Mucosa of descending colon (tissue), 3 donors: ENCODE data around the gene RAB26. TPM values are rescaled to one million over a fixed set of nuclear protein-coding genes. Genes with fewer than 3 reads are reported as not detected.
"Not testable (repeated sequence)": the region's sequence is repeated elsewhere in the genome, so short reads cannot be mapped to it uniquely, and the experiment has no call there.

Source experiments
- ATAC-seq: fragments of 200-7000 bp; cut with Tn5 transposase; one replicate; pipeline ENCODE4 v1.9.1; 2020; ENCODE audit warnings: mild to moderate bottlenecking, moderate library complexity
- DNase-seq, 3 donors: peaks; one replicate each; pipeline ENCODE4 v3.0.0-alpha.2; 2020
- H3K36me3 ChIP-seq: fragments of 200-600 bp; one replicate; pipeline ENCODE4 v1.8.0; 2021; ENCODE audit warnings: low read depth, mild to moderate bottlenecking
- H3K4me1 ChIP-seq: fragments of 200-600 bp; one replicate; pipeline ENCODE4 v1.8.0; 2021; ENCODE audit warnings: low read depth, mild to moderate bottlenecking
- H3K4me3 ChIP-seq: fragments of 200-600 bp; one replicate; pipeline ENCODE4 v1.8.0; 2021; ENCODE audit warnings: mild to moderate bottlenecking
- H3K9me3 ChIP-seq: fragments of 200-600 bp; one replicate; pipeline ENCODE4 v1.8.0; 2021; ENCODE audit warnings: mild to moderate bottlenecking
- intact Hi-C, 2 donors: fragments of 100-400 bp; cut with DNase I in 1 of 2; cut with micrococcal nuclease in 1 of 2; formaldehyde crosslinking; loops; one replicate each; pipeline versions ENCODE4 v1.11.0 to v1.11.1; 2022; cut with DNase I, micrococcal nuclease
- total RNA-seq, 3 donors: library from RNA; stranded (reverse); fragmentation: NEBNext Ultra II Directional in 2 of 3; extraction: Animal tissue kit (Norgen Biotek cat#: 25700) in 2 of 3; gene quantifications; one replicate each; pipeline versions ENCODE4 v1.2.1 to v1.2.4, GENCODE V29; 2021 to 2023
- TF ChIP-seq, protein P1 (sequence below): fragments of 200-600 bp; IDR thresholded peaks from one replicate; pipeline ENCODE4 v1.8.0; 2022; ENCODE audit warnings: antibody characterized with exemption, mild to moderate bottlenecking
- donor health status: DM: no; HTN: no; CAD: no; lungs with moderate emphysema.
- donor health status: DM: no; HTN: no; CAD: no.
- donor health status: DM: no; HTN: yes; CAD: no.

The RAB26 gene
- total RNA-seq, 3 donors from 2014 or later: 3.8 to 28.3 (median 15.7) TPM

GRCh38 chr16:2121853-2122252, 26.6 kb upstream of the RAB26 start:
- H3K36me3 ChIP-seq: no peaks in the 10 kb centered on the region
- no peak overlapping the region for H3K4me3 ChIP-seq
- peaks cover 16% of the 10 kb centered on the region for H3K4me1 ChIP-seq
- TF ChIP-seq, protein P1, sequence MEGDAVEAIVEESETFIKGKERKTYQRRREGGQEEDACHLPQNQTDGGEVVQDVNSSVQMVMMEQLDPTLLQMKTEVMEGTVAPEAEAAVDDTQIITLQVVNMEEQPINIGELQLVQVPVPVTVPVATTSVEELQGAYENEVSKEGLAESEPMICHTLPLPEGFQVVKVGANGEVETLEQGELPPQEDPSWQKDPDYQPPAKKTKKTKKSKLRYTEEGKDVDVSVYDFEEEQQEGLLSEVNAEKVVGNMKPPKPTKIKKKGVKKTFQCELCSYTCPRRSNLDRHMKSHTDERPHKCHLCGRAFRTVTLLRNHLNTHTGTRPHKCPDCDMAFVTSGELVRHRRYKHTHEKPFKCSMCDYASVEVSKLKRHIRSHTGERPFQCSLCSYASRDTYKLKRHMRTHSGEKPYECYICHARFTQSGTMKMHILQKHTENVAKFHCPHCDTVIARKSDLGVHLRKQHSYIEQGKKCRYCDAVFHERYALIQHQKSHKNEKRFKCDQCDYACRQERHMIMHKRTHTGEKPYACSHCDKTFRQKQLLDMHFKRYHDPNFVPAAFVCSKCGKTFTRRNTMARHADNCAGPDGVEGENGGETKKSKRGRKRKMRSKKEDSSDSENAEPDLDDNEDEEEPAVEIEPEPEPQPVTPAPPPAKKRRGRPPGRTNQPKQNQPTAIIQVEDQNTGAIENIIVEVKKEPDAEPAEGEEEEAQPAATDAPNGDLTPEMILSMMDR: no peak
- no peak for ATAC-seq
- H3K9me3 ChIP-seq: no peaks in the 10 kb centered on the region
- intact Hi-C loops: no loop called here
- no peak for DNase-seq

GRCh38 chr16:2122429-2122828, 26.0 kb upstream of the RAB26 start:
- Histone ChIP-seq H3K36me3 (no peaks in the 10 kb centered on the region), H3K4me3 (no peak overlapping the region), H3K9me3 (no peaks in the 10 kb centered on the region), H3K4me1 (peaks cover 17% of the 10 kb centered on the region)
- ATAC-seq (no peak), DNase-seq (no peak)
- TF ChIP-seq, protein P1: no peak
- intact Hi-C loops: no loop called here

- not testable (repeated sequence) for ATAC-seq, H3K4me3 ChIP-seq, DNase-seq
Observed at GRCh38 chr16:2122934-2123683, 25.3 kb upstream of the RAB26 start.

GRCh38 chr16:2123706-2124376, 24.6 kb upstream of the RAB26 start:
- H3K4me1 ChIP-seq: peaks cover 23% of the 10 kb centered on the region
- intact Hi-C loops, DNase-seq, H3K4me3 ChIP-seq, H3K36me3 ChIP-seq, H3K9me3 ChIP-seq: not testable (repeated sequence)
- ATAC-seq: peak; percentile 6

More at GRCh38 chr16:2122934-2123683, 25.3 kb upstream of the RAB26 start:
- intact Hi-C loops, H3K36me3 ChIP-seq, H3K9me3 ChIP-seq: not testable (repeated sequence)
- H3K4me1 ChIP-seq: peaks cover 17% of the 10 kb centered on the region

GRCh38 chr16:2124377-2124693, 24.1 kb upstream of the RAB26 start:
- H3K4me3 ChIP-seq, DNase-seq, ATAC-seq, H3K36me3 ChIP-seq, H3K9me3 ChIP-seq, intact Hi-C loops: not testable (repeated sequence)
- H3K4me1 ChIP-seq: peaks cover 24% of the 10 kb centered on the region

- H3K9me3 ChIP-seq, H3K4me3 ChIP-seq, ATAC-seq, H3K36me3 ChIP-seq, intact Hi-C loops: not testable (repeated sequence)
- H3K4me1 ChIP-seq: peaks cover 24% of the 10 kb centered on the region
- DNase-seq: peak in 2 of 3 donors; percentile 54 to 60
Observed at GRCh38 chr16:2124694-2125444, 23.6 kb upstream of the RAB26 start.

- intact Hi-C loops, DNase-seq, H3K36me3 ChIP-seq, H3K4me3 ChIP-seq, H3K9me3 ChIP-seq, ATAC-seq: not testable (repeated sequence)
- peaks cover 24% of the 10 kb centered on the region for H3K4me1 ChIP-seq
Observed at GRCh38 chr16:2125609-2126008, 22.8 kb upstream of the RAB26 start.

DNA sequence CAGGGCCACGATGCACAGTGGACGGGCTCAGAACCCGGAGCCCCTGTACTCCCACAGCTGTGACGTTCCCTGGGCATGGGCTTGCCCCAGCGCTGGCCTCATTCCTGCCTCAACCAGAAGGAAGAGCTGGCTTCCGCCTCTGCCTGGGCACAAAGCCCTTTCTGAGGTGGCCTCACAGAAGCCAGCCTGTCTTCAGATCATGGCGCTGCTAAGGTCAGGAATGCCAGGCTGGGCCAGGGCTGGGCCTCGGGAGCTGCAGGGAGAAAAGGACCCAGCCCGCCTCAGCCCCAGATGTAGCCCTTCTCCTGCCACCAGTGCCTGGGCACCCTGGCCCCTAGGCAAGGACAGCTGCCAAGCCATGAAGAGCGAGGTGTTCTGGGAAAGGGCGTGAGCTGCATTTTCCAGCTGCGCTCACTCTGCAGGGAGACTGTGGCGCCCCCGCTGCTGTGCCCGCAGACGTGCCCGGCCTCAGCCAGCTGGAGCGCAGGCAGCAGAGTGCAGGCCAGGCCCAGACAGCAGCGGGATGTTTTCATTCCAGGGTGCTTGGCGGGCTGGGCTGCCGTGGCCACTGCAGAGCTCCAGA, 22.2 kb upstream of the RAB26 start:
- H3K36me3 ChIP-seq, H3K9me3 ChIP-seq, intact Hi-C loops, ATAC-seq, H3K4me3 ChIP-seq: not testable (repeated sequence)
- DNase-seq: peak in 1 of 3 donors; percentile 48
- peaks cover 24% of the 10 kb centered on the region for H3K4me1 ChIP-seq

DNA sequence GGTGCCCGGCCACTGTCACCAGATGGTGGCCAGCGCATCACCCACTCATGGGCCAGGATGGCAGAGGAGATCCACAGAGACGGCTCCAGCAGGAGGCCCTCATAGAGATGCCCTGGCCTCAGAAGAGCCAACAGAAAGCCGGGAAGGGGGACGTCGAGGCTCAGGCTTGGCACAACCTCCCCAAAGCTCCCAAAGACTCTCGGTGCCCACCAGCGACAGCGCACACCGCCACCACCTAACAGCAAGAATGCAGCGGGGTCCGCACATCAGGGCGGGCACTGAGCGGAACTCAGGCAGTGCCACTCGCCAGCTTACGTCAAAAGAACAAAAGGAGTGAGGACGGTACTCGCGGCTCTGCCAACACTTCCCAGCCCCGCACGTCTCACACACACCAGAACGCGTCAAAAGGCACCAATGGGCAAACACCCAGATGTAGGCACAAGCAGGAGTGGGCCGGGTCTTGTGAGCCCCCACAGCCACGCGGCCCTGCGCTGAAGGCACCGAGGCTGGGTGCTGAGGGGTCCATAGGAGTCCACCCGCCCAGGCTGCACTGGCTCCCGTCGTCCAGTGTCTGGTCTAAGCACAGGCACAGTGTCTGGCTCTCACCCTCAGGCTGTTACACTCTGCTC, 21.4 kb upstream of the RAB26 start:
- H3K36me3 ChIP-seq, H3K9me3 ChIP-seq, intact Hi-C loops, H3K4me3 ChIP-seq: not testable (repeated sequence)
- peaks cover 24% of the 10 kb centered on the region for H3K4me1 ChIP-seq
- peak; percentile 3 for ATAC-seq
- peak; percentile 51 to 71 (median 66) for DNase-seq

DNA sequence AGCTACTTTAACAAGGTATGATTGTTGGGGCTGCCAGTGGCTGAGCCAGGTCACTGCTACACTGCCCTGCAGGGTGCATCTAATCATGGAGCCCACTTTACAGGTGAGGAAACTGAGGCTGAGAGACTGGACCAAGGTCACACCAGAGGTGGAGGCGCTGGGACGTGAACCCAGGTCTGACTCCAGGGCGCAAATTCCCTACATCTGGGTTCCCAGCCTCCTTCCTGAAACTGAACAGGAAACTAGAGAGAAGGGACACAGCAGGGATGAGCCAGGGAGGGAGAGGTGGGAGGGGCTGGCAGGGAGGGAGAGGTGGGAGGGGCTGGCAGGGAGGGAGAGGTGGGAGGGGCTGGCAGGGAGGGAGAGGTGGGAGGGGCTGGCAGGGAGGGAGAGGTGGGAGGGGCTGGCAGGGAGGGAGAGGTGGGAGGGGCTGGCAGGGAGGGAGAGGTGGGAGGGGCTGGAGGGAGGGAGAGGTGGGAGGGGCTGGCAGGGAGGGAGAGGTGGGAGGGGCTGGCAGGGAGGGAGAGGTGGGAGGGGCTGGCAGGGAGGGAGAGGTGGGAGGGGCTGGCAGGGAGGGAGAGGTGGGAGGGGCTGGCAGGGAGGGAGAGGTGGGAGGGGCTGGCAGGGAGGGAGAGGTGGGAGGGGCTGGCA, 20.7 kb upstream of the RAB26 start:
- intact Hi-C loops, H3K36me3 ChIP-seq, H3K9me3 ChIP-seq, H3K4me3 ChIP-seq: not testable (repeated sequence)
- ATAC-seq: peak; percentile 75
- H3K4me1 ChIP-seq: peaks cover 19% of the 10 kb centered on the region
- DNase-seq: peak; percentile 65 to 75 (median 70)

- ATAC-seq, H3K9me3 ChIP-seq, intact Hi-C loops, H3K36me3 ChIP-seq, H3K4me3 ChIP-seq: not testable (repeated sequence)
- peak in 1 of 3 donors; percentile 56 for DNase-seq
- peaks cover 16% of the 10 kb centered on the region for H3K4me1 ChIP-seq
Observed at GRCh38 chr16:2129251-2129650, 19.2 kb upstream of the RAB26 start.
